Stimulated activated CD8-positive, alpha-beta memory T cell treated with anti-CD3 and anti-CD28 coated beads, Interleukin-4, amount 100 ng/mL, for 48 hours (primary cell): Measurements from ENCODE around the gene CPNE2.
"Not testable (repeated sequence)": the region's sequence is repeated elsewhere in the genome, so short reads cannot be mapped to it uniquely, and the experiment has no call there.

Source experiments
- DNase-seq: peaks from one replicate; pipeline ENCODE4 v3.0.0-alpha.2; 2020

Gene CPNE2

DNA sequence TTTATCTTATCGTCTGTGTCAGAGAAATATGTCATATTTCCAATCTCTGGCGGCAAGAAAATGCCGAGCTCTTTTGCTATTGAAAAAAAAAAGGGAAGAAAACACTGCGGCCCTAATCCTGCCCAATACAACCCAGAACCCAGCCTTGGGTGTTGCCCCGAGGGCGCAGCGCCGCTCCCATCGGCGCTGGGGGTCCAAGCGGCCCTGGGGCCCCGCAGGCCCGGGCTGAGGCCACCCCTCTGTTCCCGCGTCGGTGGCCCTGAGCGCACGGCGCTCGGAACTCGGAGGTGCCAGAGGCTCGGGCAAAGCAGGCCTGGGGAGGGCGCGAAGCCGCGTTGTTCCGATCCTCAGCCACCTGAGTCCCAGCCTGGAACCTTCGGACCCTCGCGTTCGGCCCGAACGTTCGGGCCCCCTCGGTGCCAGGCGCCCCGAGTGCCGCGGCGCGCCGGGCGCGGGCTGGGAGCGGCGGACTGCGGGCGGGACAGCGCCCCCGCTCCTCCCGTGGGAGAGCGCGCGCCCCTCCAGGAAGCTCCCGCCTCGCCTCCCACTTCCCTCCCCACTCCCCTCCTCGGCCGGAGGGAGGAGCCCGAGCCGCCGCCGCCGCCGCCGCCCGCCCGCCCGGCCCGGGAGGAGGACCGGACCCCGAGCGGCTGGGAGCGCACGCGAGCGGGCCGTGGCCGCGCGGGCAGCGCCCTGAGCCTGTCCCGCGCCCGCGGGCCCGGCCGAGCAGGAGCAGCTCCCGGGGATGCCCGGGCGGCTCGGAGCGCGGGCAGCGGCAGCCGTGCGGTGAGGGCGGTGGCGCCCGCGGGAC, at the start of gene CPNE2:
Gene CPNE2, plus strand, starts transcription at position 609 of the 811 bp plus-strand sequence. CDS start 18,160 bp downstream, outside the sequence.
- DNase-seq = peak; percentile 54

- DNase-seq = no peak
These were observed 49.1 kb upstream of the CPNE2 start for GRCh38 chr16:57043248-57043647.

GRCh38 chr16:57044931-57045693, 47.3 kb upstream of the CPNE2 start:
- no peak for DNase-seq

DNA sequence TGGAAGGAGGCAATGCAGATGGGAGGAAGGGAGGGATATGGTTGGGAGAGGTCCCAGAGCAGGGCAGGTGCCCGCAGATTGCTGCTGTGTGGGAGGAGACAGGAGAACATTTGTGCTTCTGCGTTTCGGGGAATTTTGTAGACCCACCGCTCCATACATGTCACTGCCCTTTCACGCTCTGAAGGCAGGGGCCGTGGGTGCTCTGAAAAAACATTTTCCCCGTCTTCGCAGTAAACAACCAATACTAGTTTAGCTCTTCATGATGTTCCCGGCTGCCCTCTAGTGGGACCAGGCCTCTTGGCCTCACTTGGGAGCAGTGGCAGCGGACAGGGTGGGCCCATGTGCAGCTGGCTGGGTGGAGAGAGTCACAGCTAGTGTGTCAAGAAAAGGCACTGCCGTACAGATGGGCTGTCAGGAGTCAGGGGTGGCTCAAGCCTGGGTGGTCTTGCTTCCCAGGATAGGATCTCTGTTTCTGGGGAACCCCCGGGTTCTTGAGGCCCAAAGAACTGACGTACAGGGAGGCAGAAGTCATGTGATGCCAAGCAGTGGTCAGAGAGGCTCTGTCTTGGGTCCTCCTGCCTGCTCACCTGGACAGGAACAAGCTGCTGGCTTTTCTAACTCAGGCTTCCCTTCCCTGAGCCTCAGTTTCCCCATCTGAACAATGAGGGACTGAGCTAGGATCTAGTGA, 46.5 kb upstream of the CPNE2 start:
- DNase-seq = peak; percentile 60

DNA sequence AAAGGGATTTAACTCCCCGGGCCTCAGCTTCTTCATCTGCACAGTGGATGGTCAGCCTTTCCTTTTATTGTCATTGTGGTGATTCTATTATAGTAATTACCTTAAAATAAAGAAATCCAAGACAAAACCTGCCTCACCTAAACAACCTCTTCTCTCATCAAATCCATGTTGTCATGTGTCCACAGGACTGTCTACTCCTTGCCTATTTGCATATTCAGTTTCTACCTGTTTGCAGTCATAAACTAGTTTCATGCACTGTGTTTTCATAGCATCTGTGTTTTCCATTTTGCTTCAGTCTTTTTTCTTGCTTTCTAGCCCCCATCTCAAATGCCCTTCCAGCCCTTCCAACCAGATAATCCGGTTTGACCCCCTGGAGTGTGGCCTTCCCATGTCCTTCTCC, 44.3 kb upstream of the CPNE2 start:
- no peak for DNase-seq

DNA sequence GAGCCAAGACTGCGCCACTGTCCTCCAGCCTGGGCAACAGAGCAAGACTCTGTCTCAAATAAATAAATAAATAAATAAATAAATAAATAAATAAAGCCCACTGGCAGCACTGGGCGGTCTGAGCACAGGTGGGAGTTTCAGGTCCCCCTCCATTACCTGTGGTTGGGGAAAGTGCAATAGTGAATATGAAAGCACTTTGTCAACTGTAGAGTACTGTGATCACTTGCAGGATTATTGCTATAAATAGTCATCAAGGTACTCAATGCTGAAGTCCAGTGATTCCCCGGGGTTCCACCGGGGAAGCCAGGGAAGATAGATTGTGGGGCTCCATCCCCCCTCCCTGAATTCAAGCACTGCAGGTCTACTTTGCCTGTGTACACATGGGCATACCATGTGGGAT, 42.7 kb upstream of the CPNE2 start:
- DNase-seq = no peak

GRCh38 chr16:57051696-57052228, 40.6 kb upstream of the CPNE2 start:
- no peak for DNase-seq

GRCh38 chr16:57053206-57053605, 39.2 kb upstream of the CPNE2 start:
- DNase-seq = no peak

DNA sequence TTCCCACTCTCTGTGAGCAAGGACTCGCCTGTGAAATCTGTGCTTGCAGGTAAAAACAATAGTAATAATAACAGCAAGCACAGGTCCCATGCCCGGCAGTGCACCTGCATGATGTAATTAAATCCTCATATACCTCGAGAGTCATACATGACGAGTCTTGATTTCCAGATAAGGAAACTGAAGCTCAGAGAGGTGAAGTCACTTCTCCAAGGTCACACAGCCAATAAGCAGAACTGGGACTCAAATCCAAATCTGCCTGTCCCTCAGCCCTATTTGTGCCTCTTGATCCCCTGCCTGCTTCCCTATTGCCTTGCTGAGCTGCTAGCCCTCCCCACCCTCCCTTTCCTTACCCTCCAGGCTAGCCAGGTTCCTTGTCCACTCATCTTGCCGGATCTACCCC, 38.0 kb upstream of the CPNE2 start:
- no peak for DNase-seq

DNA sequence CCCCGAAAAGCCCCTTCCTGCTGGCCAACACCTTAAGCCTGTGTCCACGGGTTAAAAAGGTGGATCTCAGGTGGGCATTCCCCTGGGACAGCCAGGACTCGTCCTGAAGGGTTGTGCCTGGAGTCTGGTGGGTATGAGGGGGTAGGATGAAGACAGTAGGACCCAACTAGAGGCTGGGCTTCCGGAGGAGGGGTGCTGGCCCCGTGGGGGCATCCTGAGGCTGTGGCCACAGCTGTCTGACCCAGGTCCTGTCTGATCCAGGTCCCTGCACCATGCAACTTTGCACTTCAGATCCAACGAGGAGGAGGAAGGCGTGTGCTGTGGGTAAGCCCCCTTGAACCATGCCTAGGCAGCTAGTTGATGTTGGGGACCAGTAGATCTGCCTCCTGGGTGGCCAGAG, 37.6 kb upstream of the CPNE2 start:
- no peak for DNase-seq

- DNase-seq = no peak
These were observed 36.7 kb upstream of the CPNE2 start for GRCh38 chr16:57055671-57056070.

DNA sequence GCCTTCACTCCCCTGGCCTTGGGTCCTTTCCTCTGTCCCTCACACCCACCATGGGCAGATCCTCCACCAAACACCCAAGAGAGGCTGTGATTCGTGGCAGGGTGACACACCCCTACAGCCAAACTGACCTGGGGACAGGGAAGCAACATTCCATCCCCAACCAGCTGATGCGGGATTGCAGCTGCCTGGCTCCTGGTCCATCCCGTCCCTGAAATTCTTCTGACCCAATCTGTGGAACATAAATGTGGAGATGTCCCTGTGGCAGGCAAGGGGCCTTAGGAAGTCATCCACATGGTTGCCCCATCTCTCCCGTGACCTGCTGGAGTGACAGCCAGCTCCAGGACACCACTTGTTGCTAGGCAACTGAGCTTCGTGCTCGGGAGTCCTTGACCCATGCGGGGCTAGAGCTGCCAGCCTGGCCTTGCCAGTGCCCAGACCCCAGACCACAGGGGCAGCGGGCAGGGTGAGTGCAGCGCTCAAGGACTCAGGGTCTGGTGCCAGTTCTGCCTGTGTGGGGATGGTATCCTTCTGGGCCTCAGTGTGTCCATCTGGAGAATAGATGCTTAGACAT, 34.0 kb upstream of the CPNE2 start:
- no peak for DNase-seq

GRCh38 chr16:57060323-57061083, 31.9 kb upstream of the CPNE2 start:
- DNase-seq = no peak

GRCh38 chr16:57061084-57061905, 31.1 kb upstream of the CPNE2 start:
- DNase-seq = no peak

- DNase-seq = no peak
These were observed 30.1 kb upstream of the CPNE2 start for GRCh38 chr16:57062329-57062728.

DNA sequence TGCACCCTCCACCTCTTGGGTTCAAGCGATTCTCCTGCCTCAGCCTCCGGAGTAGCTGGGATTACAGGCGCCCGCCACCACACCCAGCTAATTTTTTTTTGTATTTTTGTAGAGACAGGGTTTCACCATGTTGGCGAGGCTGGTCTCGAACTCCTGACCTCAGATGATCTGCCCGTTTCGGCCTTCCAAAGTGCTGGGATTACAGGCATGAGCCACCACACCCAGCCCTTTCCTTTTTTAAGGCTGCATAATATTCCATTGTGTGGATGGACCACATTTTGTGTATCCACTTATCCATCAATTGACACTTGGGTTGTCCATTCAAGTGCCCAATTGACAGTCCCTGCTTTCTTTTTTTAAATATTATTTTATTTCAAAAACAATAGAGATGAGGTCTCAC, 29.2 kb upstream of the CPNE2 start:
- DNase-seq = not testable (repeated sequence)

DNA sequence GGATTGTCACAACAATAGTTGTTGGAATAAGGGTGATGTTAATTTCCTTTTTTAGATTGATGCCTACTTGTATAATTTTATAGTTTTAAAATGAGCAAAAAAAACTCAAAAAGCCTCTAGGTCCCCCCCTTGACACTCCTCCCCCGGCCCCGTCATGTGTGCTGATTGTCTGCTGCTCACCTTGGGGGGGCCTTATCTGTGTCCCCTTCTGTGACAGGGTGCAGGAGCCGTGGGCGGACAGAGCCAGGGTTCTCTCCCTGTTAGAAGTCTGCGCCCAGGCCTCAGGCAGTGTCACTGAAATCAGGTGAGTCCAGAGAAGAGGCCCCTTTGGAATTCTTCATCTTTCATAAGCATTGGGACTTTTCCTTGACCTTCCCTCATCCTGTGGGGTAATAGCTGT, 27.4 kb upstream of the CPNE2 start:
- DNase-seq = no peak

DNA sequence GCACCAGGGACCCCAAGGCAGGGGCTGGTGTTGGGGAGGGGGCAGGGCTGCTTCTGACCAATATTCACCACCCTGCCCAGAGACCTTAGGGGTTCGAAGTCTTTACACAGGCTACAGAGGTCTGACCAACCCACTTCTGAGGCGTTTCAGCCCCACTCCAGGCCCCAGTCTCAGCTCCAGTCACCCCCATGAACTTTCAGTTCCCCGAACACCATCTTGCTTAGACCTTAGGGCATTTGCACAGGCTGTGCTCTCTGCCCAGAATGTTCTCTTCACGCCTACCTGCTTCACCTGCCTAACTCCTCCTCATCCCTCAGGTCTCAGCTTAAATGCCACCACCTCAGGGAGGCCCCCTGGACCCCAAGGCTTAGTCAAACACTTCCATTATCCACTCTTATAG, 25.8 kb upstream of the CPNE2 start:
- no peak for DNase-seq

DNA sequence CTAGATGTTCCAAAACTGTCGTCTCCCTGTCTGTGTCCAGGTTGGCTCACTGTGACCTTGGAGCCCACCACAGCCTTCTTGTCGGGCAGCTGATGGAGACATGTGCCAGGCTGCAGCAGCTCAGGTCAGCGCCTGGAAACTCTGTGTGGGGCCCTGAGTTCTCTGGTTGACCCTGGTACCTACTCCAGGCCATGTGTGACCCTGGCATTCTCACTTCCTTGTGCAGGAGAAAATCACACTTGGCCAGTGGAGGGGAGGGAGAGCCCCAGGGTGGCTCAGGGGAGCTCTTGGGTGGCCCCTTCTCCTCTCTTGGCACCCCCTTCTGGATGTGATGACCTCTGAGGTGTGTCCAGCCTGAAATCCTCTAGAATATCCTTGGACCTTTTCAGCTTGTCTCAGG, 25.0 kb upstream of the CPNE2 start:
- DNase-seq = no peak

DNA sequence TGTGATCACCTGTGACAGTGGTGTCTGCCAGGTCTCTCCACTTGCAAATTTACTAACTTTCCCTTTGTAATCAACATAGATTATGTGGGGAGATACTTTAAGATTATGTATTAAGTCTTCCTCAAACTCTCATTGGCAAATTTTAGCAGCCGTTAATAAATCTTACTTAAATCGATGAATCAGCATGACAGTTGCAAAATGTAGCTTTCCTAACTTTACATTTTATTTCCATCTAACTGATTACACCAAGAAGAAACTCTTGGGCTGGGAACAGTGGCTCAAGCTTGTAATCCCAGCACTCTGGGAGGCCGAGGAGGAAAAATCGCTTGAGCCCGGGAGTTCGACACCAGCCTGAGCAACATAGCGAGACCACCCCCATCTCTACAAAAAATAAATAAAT, 23.3 kb upstream of the CPNE2 start:
- DNase-seq = no peak

DNA sequence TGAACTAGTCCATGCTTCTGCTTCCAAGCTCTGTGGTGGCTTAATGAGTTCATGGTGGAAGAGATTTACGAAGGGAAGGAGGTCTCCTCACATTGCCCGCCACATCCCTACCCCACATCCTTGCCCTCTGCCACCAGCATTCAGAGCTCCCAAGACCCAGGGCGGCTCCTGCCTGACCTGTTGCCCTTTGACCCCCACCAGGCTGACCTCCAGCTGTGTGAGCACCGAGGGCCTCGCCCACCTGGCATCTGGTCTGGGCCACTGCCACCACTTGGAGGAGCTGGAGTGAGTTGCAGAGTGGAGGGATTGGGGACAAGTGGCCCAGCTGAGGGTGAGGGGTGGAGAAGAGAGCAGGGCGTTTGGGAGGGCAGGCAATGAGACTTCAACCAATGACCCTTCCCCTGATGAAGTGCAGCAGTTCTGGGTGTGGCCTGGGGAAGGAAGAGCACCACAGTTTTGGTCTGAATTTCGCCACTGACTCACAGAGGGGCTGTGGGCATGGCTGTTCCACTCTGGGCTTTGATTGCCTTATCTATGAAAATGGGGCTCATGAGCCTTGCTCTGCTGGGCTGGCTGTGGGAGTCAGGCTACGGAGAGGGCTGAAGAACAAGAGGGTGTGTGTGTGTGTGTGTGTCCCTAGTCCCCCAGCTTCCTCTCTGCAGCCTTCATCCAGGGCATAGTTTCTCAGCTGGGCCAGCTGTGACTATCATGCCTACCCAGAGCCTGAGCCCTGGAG, 22.6 kb upstream of the CPNE2 start:
- DNase-seq = no peak
